Activated T-helper 2 cell treated with anti-CD3 and anti-CD28 coated beads, Interferon-gamma antibody, Interleukin-2, Interleukin-4, amounts not matched to agents 10 μg/mL and 5 μg/mL and 100 μg/mL, durations not matched to agents 14 hours and 24 hours and 36 hours (primary cell): ENCODE results near the gene MAPK11. TPM values are rescaled to one million over a fixed set of nuclear protein-coding genes. Genes with fewer than 3 reads are reported as not detected.

ENCODE experiments used
- DNase-seq: peaks from one replicate; pipeline ENCODE4 v3.0.0; 2021; ENCODE audit warnings: low spot score
- H3K27ac Mint-ChIP-seq: one replicate; pipeline ENCODE4 v1.8.0; 2021; ENCODE audit warnings: mixed read lengths
- H3K27me3 Mint-ChIP-seq: one replicate; pipeline ENCODE4 v1.8.0; 2021; ENCODE audit warnings: low read depth, mixed read lengths
- H3K36me3 Mint-ChIP-seq: one replicate; pipeline ENCODE4 v1.8.0; 2021; ENCODE audit warnings: low read depth, mixed read lengths
- H3K4me1 Mint-ChIP-seq: one replicate; pipeline ENCODE4 v1.8.0; 2021; ENCODE audit warnings: low read depth, mixed read lengths
- H3K4me3 Mint-ChIP-seq: one replicate; pipeline ENCODE4 v1.8.0; 2021; ENCODE audit warnings: low read depth, mild to moderate bottlenecking, moderate library complexity, mixed read lengths
- H3K9me3 Mint-ChIP-seq: one replicate; pipeline ENCODE4 v1.8.0; 2021; ENCODE audit warnings: mixed read lengths
- intact Hi-C: fragments of 100-400 bp; cut with micrococcal nuclease; formaldehyde crosslinking; loops from one replicate; pipeline ENCODE4 v1.15.1; 2023
- total RNA-seq: library from RNA; stranded (reverse); gene quantifications from 2 replicates; pipeline ENCODE4 v1.2.3, GENCODE V29; 2022

Gene MAPK11
- total RNA-seq, 1 donor from 2014 or later: 20.9 TPM

DNA sequence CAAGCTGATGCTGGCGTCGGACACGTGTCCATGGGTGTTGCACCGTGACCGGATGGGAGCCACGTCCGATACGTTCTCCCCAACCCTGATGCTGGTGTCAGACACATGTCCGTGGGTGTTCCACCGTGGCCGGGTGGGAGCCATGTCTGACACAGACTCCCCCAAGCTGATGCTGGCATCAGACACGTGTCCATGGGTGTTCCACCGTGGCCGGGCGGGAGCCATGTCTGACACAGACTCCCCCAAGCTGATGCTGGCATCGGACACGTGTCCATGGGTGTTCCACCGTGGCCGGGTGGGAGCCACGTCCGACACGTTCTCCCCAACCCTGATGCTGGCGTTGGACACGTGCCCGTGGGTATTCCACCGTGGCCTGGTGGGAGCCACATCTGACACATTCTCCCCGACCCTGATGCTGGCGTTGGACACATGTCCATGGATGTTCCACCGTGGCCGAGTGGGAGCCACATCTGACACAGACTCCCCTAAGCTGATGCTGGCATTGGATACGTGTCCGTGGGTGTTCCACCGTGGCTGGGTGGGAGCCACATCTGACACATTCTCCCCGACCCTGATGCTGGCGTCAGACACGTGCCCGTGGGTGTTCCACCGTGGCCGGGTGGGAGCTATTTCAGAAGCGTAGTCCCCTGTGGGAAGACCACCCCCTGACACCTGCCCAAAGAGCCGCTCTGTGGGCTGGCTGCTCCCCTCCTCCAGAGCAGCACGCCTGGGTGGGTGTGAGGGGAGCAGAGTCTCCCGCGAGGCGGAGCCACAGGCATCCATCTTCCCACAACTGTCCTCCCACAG lies 49.4 kb downstream of the MAPK11 start:
- H3K4me1 Mint-ChIP-seq: no peaks in the 10 kb centered on the region
- no peak for DNase-seq
- H3K27me3 Mint-ChIP-seq: no peaks in the 10 kb centered on the region
- peaks cover 41% of the 10 kb centered on the region for H3K36me3 Mint-ChIP-seq
- H3K27ac Mint-ChIP-seq: no peak overlapping the region
- no peaks in the 10 kb centered on the region for H3K9me3 Mint-ChIP-seq
- intact Hi-C loops: no loop called here
- no peak overlapping the region for H3K4me3 Mint-ChIP-seq

DNA sequence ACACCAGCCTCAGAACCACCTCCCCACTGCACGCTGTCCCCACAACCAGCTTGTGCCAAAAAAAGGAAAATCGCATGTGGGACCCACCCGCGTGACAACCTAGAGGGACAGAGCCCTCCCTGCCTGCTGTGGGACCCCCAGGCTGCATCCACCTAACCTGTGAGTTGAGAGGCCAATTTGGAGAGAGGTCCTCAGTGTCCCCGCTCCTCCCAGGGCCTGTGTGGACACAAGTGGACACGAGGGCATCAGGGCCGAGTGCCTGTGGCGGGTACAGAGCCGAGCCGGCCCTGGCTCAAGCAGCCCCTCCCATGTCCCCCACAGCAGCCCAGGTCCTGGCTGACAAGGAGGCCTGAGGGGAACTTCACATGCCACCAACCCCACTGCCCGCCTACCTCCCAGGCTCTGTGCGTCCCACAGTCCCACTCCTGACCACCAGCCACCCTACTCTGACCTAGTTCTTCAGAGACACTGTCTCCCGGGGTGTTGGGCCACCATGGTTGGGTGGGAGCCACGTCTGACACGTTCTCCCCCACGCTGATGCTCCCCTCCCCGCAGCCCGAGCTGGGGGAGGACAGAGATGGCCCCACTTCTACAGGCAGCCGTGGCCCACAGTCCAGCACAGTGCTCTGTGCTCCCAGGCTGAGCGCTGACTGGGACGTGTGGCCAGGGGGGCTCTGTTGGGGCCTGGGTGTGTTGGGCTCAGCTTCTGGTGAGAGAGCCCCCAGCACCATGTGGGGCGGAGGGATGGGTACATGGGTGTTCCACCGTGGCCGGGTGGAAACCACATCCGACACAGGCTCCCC lies 50.2 kb downstream of the MAPK11 start:
- H3K4me1 Mint-ChIP-seq: no peaks in the 10 kb centered on the region
- H3K36me3 Mint-ChIP-seq: peaks cover 44% of the 10 kb centered on the region
- intact Hi-C loops: no loop called here
- H3K27me3 Mint-ChIP-seq: no peaks in the 10 kb centered on the region
- no peak overlapping the region for H3K4me3 Mint-ChIP-seq
- no peak overlapping the region for H3K27ac Mint-ChIP-seq
- H3K9me3 Mint-ChIP-seq: no peaks in the 10 kb centered on the region
- no peak for DNase-seq

DNA sequence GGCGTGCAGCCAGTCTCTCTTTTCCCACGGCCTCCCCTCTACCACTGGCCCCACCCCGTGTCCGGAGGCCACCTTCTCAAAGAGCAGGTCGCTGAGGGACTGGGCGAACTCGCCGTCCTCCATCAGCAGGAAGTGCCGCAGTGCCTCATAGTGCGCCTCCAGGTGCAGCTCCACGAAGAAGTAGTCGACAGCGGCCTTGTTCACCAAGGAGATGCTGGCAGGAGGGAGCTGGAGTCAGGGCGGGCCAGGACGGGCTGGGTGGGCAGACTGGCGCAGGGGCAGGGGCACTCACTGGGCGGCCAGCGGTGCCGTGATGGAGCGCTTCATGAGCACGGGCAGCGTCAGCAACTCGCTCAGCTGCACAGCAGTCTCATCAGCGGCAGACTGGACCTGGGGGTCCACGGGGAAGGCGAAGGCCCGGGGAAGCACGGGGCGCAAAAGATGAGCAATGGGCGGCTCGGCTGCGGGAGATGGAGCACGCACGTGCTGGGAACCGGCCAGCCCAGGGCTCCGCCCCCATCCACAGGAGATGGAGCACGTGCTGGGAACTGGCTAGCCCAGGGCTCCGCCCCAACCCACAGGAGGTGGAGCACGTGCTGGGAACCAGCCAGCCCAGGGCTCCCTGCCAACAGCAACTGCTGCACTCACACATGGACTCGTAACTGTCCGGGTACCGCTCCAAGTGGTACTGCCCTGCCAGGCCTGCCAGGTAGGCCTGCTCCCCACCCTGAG lies 51.0 kb downstream of the MAPK11 start:
- Mint-ChIP-seq H3K36me3 (peaks cover 45% of the 10 kb centered on the region), H3K4me3 (no peak overlapping the region), H3K9me3 (no peaks in the 10 kb centered on the region), H3K27ac (no peak overlapping the region), H3K27me3 (no peaks in the 10 kb centered on the region), H3K4me1 (no peaks in the 10 kb centered on the region)
- DNase-seq: no peak
- intact Hi-C loops: no loop called here

DNA sequence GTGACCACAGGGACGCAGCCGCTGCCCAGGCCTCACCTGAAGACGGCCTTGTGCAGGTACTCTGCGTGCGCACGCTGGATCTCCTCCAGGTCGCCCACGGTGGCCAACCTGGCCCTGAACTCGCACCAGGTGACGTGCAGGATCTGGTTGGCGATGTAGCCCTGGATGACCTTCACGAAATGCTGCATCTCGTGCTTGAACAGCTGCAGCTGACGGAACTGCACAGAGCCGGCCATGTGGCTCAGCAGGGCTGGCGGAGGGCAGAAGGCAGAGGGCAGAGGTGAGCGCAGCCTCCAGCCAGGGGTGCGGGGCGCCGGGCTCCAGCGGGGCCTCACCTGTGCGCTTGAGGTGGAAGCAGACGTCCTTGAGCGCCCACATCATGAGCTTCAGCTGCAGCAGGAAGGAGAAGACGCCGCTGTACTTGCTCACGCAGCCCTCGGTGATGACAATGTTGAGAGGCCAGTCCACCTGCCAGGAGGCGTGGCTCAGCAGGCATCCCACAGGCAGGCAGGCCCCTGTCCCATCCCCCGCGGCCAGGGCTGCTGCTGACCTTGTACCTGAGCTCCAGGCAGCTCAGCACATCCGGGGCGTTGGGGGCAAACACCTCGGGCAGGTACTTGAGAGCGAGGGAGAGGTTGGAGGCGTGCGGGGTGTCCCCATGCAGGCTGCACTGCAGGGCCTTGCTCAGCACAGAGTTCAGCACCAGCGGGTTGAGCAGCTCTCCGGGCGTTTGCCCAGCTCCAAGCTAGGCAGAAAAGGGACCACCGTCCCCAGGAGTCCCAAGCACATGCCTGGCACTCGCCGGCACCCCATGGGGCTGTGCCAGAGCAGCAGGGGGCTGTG lies 51.8 kb downstream of the MAPK11 start:
- intact Hi-C loops: no loop called here
- Mint-ChIP-seq H3K27ac (no peak overlapping the region), H3K4me1 (no peaks in the 10 kb centered on the region), H3K36me3 (peaks cover 46% of the 10 kb centered on the region), H3K27me3 (no peaks in the 10 kb centered on the region), H3K9me3 (no peaks in the 10 kb centered on the region), H3K4me3 (no peak overlapping the region)
- no peak for DNase-seq

DNA sequence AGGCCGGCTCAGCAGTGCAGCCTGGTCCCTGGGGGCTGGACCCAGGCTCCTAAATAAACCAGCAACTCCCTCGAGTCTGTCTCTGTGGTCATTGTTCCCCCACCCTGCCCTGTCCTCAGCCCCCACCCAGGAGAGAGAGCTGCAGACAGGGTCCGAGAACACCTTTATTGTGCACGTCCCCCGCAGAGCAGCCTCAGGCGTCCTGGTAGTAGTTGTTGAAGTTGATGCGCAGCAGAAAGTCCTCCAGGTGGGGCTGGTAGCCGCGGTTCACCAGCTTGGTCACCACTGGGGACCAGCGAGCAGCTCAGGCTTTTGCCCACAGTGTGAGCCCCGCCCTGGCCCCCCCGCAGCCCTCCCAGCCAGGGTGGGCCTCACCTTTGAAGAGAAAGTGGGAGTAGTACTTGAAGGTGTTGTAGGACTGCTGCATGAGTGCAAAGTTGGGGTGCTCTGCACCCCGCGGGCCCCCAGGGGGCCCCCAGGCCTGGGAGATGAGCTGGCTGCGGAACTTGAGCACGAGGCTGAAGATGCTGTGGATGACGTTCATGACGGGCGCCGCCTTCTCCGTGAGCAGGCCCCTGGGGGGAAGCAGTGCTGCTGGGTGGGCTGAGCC lies 52.5 kb downstream of the MAPK11 start:
- Mint-ChIP-seq H3K4me3 (no peak overlapping the region), H3K4me1 (no peaks in the 10 kb centered on the region), H3K27me3 (no peaks in the 10 kb centered on the region), H3K9me3 (no peaks in the 10 kb centered on the region), H3K36me3 (peaks cover 46% of the 10 kb centered on the region), H3K27ac (no peak overlapping the region)
- DNase-seq: no peak
- intact Hi-C loops: no loop called here

DNA sequence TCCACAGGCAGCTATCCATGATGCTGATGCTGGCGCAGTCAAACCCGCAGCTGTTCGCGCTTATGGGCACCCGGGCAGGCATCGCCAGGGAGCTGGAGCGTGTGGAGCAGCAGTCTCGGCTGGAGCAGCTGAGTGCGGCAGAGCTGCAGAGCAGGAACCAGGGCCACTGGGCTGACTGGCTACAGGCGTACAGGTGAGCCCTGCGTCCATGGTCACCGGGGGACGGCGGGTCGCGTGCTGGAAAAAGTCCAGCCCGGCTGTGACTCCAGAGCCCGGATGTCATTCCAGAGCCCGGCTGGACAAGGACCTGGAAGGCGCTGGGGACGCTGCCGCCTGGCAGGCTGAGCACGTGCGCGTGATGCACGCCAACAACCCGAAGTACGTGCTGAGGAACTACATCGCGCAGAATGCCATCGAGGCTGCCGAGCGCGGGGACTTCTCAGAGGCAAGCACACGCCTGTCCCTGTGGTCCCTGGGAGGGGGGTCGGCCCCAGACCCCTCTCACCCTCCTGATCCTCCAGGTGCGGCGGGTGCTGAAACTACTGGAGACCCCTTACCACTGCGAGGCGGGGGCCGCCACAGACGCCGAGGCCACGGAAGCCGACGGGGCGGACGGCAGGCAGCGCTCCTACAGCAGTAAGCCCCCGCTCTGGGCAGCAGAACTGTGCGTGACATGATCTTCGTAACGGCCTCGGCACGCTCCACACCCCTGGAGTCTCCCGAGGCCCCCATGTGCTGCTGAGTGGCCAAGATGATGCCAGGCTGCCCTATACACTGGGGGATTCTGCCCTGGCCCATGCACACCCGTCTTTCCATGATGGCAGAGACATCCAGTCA lies 53.3 kb downstream of the MAPK11 start:
- Mint-ChIP-seq H3K4me3 (no peak overlapping the region), H3K27ac (no peak overlapping the region), H3K36me3 (peaks cover 48% of the 10 kb centered on the region), H3K9me3 (no peaks in the 10 kb centered on the region), H3K27me3 (no peaks in the 10 kb centered on the region), H3K4me1 (no peaks in the 10 kb centered on the region)
- intact Hi-C loops: no loop called here
- no peak for DNase-seq

DNA sequence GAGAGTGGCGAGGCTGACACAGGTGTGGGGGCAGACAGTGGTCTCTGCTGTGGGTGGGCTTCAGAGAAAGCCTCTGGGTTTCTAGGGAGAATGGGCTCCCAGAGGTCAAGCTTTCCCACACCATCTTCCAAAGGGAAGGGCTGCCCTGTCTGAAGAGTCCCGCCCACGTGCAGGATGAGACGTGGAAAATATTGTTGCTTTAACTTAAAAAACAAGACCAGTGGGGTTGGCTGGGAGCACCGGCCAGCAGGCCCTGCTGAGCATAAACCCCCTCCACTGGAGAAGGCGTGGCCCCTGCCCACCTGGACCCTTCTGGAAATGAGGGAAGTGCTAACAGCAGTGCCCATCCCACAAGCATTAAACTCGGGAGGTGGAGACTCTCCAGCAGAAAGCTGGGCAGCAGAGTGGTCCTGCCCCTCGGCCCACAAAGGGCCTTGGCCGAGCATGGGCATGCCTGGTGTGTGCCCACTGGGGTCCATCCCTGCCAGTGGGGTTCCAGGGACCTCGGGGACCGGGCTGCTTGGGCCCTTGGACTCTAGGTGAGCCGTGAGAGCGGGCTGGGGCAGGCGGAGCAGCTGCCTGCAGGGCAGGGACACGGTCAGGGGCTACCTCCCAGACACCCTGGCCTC lies 54.0 kb downstream of the MAPK11 start:
- intact Hi-C loops: no loop called here
- Mint-ChIP-seq H3K27ac (no peak overlapping the region), H3K36me3 (peaks cover 50% of the 10 kb centered on the region), H3K4me3 (no peak overlapping the region), H3K4me1 (no peaks in the 10 kb centered on the region), H3K9me3 (no peaks in the 10 kb centered on the region), H3K27me3 (no peaks in the 10 kb centered on the region)
- DNase-seq: no peak

DNA sequence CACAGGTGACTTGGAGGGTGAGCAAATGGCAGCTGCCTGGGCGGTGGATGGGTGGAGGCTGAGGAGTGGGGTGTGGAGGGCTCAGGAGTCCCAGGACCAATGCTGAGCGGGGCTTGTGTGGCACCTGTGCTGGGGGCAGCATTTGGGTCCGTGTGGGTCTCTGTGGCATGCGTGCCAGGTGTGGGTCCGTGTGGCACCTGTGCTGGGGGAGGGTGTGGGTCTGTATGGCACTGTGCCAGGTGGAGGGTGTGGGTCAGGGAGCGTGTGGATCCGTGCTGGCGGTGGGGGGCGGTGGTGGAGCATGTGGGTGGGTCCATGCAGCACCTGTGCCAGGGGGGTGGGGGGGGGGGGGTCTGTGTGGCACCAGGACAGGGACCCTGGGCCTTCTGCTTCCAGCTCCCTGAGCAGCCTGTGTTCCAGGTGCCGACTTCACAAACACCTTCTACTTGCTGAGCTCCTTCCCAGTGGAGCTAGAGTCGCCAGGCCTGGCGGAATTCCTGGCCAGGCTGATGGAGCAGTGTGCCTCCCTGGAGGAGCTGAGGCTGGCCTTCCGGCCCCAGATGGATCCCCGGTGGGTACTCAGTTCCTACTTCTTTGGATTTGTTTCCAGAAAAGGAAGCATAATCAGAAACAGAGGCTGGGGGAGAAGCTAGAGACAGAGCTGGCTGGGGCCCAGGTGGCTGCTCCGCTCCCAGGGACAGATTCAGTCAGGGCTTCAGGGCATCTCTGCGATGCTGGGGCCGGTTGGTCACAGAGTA lies 54.7 kb downstream of the MAPK11 start:
- no peak overlapping the region for H3K27ac Mint-ChIP-seq
- no peaks in the 10 kb centered on the region for H3K27me3 Mint-ChIP-seq
- peaks cover 48% of the 10 kb centered on the region for H3K36me3 Mint-ChIP-seq
- DNase-seq: no peak
- H3K4me3 Mint-ChIP-seq: no peak overlapping the region
- H3K4me1 Mint-ChIP-seq: no peaks in the 10 kb centered on the region
- intact Hi-C loops: no loop called here
- no peaks in the 10 kb centered on the region for H3K9me3 Mint-ChIP-seq
